GM23338 (cell line): ENCODE results near the gene COL4A1. TPM values are rescaled to one million over a fixed set of nuclear protein-coding genes. Genes with fewer than 3 reads are reported as not detected.

ENCODE experiments used
- ATAC-seq: fragments of 200-7000 bp; cut with Tn5 transposase; 3 replicates; pipeline ENCODE4 v1.9.1; 2020
- DNase-seq: peaks from one replicate; pipeline ENCODE4 v3.0.0-alpha.2; 2015; ENCODE audit warnings: low spot score
- H2AFZ ChIP-seq: fragments of 200-600 bp; sonication (generic); 2 replicates; pipeline ENCODE4 v1.8.0; 2016; ENCODE audit warnings: antibody characterized with exemption, mild to moderate bottlenecking, moderate library complexity
- H3F3A ChIP-seq: fragments of 200-600 bp; sonication (generic); replicated peaks from 2 replicates; pipeline ENCODE4 v1.8.0; 2017; ENCODE audit warnings: antibody characterized with exemption, mixed run types, low read depth
- H3K27ac ChIP-seq: fragments of 200-600 bp; sonication (generic); 2 replicates; pipeline ENCODE4 v1.6.1; 2016; ENCODE audit warnings: low read depth
- H3K27me3 ChIP-seq: fragments of 200-600 bp; sonication (generic); 2 replicates; pipeline ENCODE4 v1.8.0; 2016; ENCODE audit warnings: mild to moderate bottlenecking, mixed run types, moderate library complexity; ENCODE audit not compliant: insufficient read depth
- H3K36me3 ChIP-seq: fragments of 200-600 bp; sonication (generic); 2 replicates; pipeline ENCODE4 v1.8.0; 2016; ENCODE audit warnings: mild to moderate bottlenecking; ENCODE audit not compliant: insufficient read depth
- H3K4me1 ChIP-seq: fragments of 200-600 bp; sonication (generic); 2 replicates; pipeline ENCODE4 v1.8.0; 2016; ENCODE audit warnings: mild to moderate bottlenecking, moderate library complexity; ENCODE audit not compliant: insufficient read depth
- H3K4me2 ChIP-seq: fragments of 200-600 bp; sonication (generic); 2 replicates; pipeline ENCODE4 v1.7.1; 2017; ENCODE audit warnings: mixed run types
- H3K4me3 ChIP-seq: fragments of 200-600 bp; sonication (generic); 2 replicates; pipeline ENCODE4 v1.6.1; 2016; ENCODE audit warnings: mixed run types
- H3K79me2 ChIP-seq: fragments of 200-600 bp; sonication (generic); replicated peaks from 2 replicates; pipeline ENCODE4 v1.8.0; 2017; ENCODE audit warnings: mild to moderate bottlenecking; ENCODE audit not compliant: insufficient read depth
- H3K9me2 ChIP-seq: fragments of 200-600 bp; sonication (generic); 2 replicates; pipeline ENCODE4 v1.8.0; 2017; ENCODE audit not compliant: insufficient read depth
- H4K20me1 ChIP-seq: fragments of 200-600 bp; sonication (generic); replicated peaks from 2 replicates; pipeline ENCODE4 v1.8.0; 2017; ENCODE audit warnings: mild to moderate bottlenecking; ENCODE audit not compliant: insufficient read depth
- H3K27ac Mint-ChIP-seq: 2 replicates; pipeline ENCODE4 v1.8.0; 2020; ENCODE audit warnings: inconsistent platforms, mild to moderate bottlenecking, moderate library complexity, mixed read lengths
- H3K27me3 Mint-ChIP-seq: 3 replicates; pipeline ENCODE4 v1.8.0; 2022; ENCODE audit warnings: low read depth, mild to moderate bottlenecking, moderate library complexity, mixed read lengths, inconsistent platforms; ENCODE audit not compliant: insufficient read depth, poor library complexity
- H3K36me3 Mint-ChIP-seq: 3 replicates; pipeline ENCODE4 v1.8.0; 2021; ENCODE audit warnings: low read depth, mild to moderate bottlenecking, inconsistent platforms, moderate library complexity, mixed read lengths
- H3K4me1 Mint-ChIP-seq: 3 replicates; pipeline ENCODE4 v1.8.0; 2020; ENCODE audit warnings: mild to moderate bottlenecking, inconsistent platforms, mixed read lengths
- H3K4me3 Mint-ChIP-seq: 3 replicates; pipeline ENCODE4 v1.8.0; 2021; ENCODE audit warnings: moderate library complexity, mild to moderate bottlenecking, inconsistent platforms, mixed read lengths
- H3K9me3 Mint-ChIP-seq: 3 replicates; pipeline ENCODE4 v1.8.0; 2020; ENCODE audit warnings: moderate library complexity, mild to moderate bottlenecking, inconsistent platforms, mixed read lengths
- CREB1 ChIP-seq: fragments of 250-450 bp; sonication (Bioruptor Pico); IDR thresholded peaks from 2 replicates; pipeline ENCODE4 v1.5.0; 2020; ENCODE audit warnings: low read depth, mild to moderate bottlenecking, moderate library complexity
- CTCF ChIP-seq, 2 experiments: fragments of 200-600 bp in 1 of 2; sonication (generic) in 1 of 2; conservative IDR thresholded peaks; 2 replicates each; pipeline versions ENCODE4 v1.5.1 to v1.6.1; 2016 to 2017; ENCODE audit warnings: antibody characterized with exemption in 2 of 2, low read depth in 2 of 2, mild to moderate bottlenecking in 2 of 2, moderate library complexity in 1 of 2
- ETS1 ChIP-seq: IDR thresholded peaks from 2 replicates; pipeline ENCODE4 v1.6.1; 2016; ENCODE audit warnings: antibody characterized with exemption
- EZH2 ChIP-seq: fragments of 200-600 bp; sonication (generic); IDR thresholded peaks from one replicate; pipeline ENCODE4 v1.8.0; 2017; ENCODE audit warnings: antibody characterized with exemption, mild to moderate bottlenecking, low read depth; ENCODE audit not compliant: unreplicated experiment
- EZH2phosphoT487 ChIP-seq: fragments of 200-600 bp; sonication (generic); IDR thresholded peaks from one replicate; pipeline ENCODE4 v1.8.1; 2018; ENCODE audit warnings: antibody characterized with exemption; ENCODE audit not compliant: unreplicated experiment
- JUNB ChIP-seq: IDR thresholded peaks from one replicate; pipeline ENCODE4 v1.6.1; 2016; ENCODE audit warnings: antibody characterized with exemption; ENCODE audit not compliant: unreplicated experiment
- NANOG ChIP-seq: IDR thresholded peaks from 2 replicates; pipeline ENCODE4 v1.6.1; 2016; ENCODE audit warnings: antibody characterized with exemption, borderline replicate concordance
- POLR2AphosphoS5 ChIP-seq: IDR thresholded peaks from 2 replicates; pipeline ENCODE4 v1.6.1; 2016; ENCODE audit warnings: antibody characterized with exemption, low read depth
- REST ChIP-seq: IDR thresholded peaks from one replicate; pipeline ENCODE4 v1.6.1; 2018; ENCODE audit warnings: antibody characterized with exemption; ENCODE audit not compliant: unreplicated experiment
- STAT1 ChIP-seq: IDR thresholded peaks from one replicate; pipeline ENCODE4 v1.6.1; 2016; ENCODE audit warnings: antibody characterized with exemption; ENCODE audit not compliant: unreplicated experiment
- ZNF114 ChIP-seq: fragments of 250-450 bp; sonication (Bioruptor Pico); IDR thresholded peaks from 2 replicates; pipeline ENCODE4 v1.5.0; 2020; ENCODE audit warnings: mild to moderate bottlenecking, moderate library complexity
- polyA plus RNA-seq: library from polyadenylated mRNA; unstranded; fragments of >200 nt; fragmentation: Nextera tagmentation; extraction: Ambion mirVana; gene quantifications from 2 replicates; pipeline ENCODE4 v1.2.1, GENCODE V29; 2016
- total RNA-seq: library from RNA; depleted of rRNA; stranded (reverse); fragments of >200 nt; shearing (Covaris generic); gene quantifications from 2 replicates; pipeline ENCODE4 v1.2.3, GENCODE V29; 2014
- TF ChIP-seq, protein P1 (sequence below): fragments of 250-450 bp; sonication (Bioruptor Pico); IDR thresholded peaks from 2 replicates; pipeline ENCODE4 v1.5.0; 2020; ENCODE audit warnings: mild to moderate bottlenecking, moderate library complexity

The COL4A1 gene
- total and polyA plus RNA-seq, 2 experiments from 2014 or later, result 39.1 to 110 TPM

DNA sequence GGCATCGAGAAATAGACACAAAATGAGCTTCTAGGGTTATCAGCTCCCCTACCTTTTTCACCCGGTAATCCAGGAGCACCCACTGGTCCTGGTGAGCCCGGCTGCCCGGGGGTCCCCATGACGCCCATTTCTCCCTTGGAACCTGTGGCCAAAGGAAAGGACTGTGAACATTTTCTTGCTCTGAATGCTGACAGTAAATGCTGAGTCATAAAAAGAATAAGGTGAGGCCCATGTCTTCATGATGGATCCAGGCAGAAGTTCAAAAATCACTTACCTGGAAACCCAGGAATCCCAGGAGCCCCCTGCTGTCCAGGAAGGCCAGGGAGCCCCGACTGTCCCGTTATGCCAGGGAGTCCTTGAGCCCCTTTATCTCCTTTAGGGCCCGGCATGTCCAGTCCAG lies 129.2 kb downstream of the COL4A1 start (continued):
- TF ChIP-seq ETS1, result no peak

GRCh38 chr13:110176431-110176830 lies 130.5 kb downstream of the COL4A1 start:
- no peaks in the 10 kb centered on the region for H4K20me1 ChIP-seq
- H3K27ac Mint-ChIP-seq, result no peak overlapping the region
- no peaks in the 10 kb centered on the region for H3K79me2 ChIP-seq
- H3K4me3 ChIP-seq, result no peak overlapping the region
- H3K27ac ChIP-seq, result no peak overlapping the region
- no peaks in the 10 kb centered on the region for H3K9me2 ChIP-seq
- no peaks in the 10 kb centered on the region for H3K27me3 ChIP-seq
- no peaks in the 10 kb centered on the region; the same call in 2 of the 3 replicates for H3K9me3 Mint-ChIP-seq
- H3K4me1 Mint-ChIP-seq, result peaks cover 12% of the 10 kb centered on the region
- no peak overlapping the region for H2AFZ ChIP-seq
- H3K36me3 Mint-ChIP-seq, result peaks cover 55% of the 10 kb centered on the region
- H3F3A ChIP-seq, result no peaks in the 10 kb centered on the region
- peaks cover 23% of the 10 kb centered on the region for H3K36me3 ChIP-seq
- no peak for ATAC-seq
- H3K27me3 Mint-ChIP-seq, result no peaks in the 10 kb centered on the region
- H3K4me3 Mint-ChIP-seq, result no peak overlapping the region
- no peaks in the 10 kb centered on the region for H3K4me1 ChIP-seq
- H3K4me2 ChIP-seq, result no peak overlapping the region
- DNase-seq, result no peak
- TF ChIP-seq REST, result no peak
- no peak for TF ChIP-seq EZH2
- TF ChIP-seq CTCF (conservative IDR thresholded peaks at IDR 0.05; ENCODE audit: low read depth in 2 of 2), result no peak
- no peak for TF ChIP-seq ZNF114 (CRISPR knock-in tag)
- TF ChIP-seq POLR2AphosphoS5, result no peak
- no peak for TF ChIP-seq EZH2phosphoT487
- TF ChIP-seq, protein P1, sequence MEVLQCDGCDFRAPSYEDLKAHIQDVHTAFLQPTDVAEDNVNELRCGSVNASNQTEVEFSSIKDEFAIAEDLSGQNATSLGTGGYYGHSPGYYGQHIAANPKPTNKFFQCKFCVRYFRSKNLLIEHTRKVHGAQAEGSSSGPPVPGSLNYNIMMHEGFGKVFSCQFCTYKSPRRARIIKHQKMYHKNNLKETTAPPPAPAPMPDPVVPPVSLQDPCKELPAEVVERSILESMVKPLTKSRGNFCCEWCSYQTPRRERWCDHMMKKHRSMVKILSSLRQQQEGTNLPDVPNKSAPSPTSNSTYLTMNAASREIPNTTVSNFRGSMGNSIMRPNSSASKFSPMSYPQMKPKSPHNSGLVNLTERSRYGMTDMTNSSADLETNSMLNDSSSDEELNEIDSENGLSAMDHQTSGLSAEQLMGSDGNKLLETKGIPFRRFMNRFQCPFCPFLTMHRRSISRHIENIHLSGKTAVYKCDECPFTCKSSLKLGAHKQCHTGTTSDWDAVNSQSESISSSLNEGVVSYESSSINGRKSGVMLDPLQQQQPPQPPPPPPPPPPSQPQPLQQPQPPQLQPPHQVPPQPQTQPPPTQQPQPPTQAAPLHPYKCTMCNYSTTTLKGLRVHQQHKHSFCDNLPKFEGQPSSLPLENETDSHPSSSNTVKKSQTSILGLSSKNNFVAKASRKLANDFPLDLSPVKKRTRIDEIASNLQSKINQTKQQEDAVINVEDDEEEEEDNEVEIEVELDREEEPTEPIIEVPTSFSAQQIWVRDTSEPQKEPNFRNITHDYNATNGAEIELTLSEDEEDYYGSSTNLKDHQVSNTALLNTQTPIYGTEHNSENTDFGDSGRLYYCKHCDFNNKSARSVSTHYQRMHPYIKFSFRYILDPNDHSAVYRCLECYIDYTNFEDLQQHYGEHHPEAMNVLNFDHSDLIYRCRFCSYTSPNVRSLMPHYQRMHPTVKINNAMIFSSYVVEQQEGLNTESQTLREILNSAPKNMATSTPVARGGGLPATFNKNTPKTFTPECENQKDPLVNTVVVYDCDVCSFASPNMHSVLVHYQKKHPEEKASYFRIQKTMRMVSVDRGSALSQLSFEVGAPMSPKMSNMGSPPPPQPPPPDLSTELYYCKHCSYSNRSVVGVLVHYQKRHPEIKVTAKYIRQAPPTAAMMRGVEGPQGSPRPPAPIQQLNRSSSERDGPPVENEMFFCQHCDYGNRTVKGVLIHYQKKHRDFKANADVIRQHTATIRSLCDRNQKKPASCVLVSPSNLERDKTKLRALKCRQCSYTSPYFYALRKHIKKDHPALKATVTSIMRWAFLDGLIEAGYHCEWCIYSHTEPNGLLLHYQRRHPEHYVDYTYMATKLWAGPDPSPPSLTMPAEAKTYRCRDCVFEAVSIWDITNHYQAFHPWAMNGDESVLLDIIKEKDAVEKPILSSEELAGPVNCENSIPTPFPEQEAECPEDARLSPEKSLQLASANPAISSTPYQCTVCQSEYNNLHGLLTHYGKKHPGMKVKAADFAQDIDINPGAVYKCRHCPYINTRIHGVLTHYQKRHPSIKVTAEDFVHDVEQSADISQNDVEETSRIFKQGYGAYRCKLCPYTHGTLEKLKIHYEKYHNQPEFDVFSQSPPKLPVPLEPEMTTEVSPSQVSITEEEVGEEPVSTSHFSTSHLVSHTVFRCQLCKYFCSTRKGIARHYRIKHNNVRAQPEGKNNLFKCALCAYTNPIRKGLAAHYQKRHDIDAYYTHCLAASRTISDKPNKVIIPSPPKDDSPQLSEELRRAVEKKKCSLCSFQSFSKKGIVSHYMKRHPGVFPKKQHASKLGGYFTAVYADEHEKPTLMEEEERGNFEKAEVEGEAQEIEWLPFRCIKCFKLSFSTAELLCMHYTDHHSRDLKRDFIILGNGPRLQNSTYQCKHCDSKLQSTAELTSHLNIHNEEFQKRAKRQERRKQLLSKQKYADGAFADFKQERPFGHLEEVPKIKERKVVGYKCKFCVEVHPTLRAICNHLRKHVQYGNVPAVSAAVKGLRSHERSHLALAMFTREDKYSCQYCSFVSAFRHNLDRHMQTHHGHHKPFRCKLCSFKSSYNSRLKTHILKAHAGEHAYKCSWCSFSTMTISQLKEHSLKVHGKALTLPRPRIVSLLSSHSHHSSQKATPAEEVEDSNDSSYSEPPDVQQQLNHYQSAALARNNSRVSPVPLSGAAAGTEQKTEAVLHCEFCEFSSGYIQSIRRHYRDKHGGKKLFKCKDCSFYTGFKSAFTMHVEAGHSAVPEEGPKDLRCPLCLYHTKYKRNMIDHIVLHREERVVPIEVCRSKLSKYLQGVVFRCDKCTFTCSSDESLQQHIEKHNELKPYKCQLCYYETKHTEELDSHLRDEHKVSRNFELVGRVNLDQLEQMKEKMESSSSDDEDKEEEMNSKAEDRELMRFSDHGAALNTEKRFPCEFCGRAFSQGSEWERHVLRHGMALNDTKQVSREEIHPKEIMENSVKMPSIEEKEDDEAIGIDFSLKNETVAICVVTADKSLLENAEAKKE (CRISPR knock-in tag), result no peak
- TF ChIP-seq NANOG, result no peak
- no peak for TF ChIP-seq ETS1
- no peak for TF ChIP-seq CREB1
- no peak for TF ChIP-seq JUNB
- no peak for TF ChIP-seq STAT1
